GM19239 (cell line): ENCODE data around the gene POC1A.
"Not testable (repeated sequence)": the region's sequence is repeated elsewhere in the genome, so short reads cannot be mapped to it uniquely, and the experiment has no call there.

ENCODE experiments used
- DNase-seq: peaks from one replicate; pipeline ENCODE4 v3.0.0; 2011; ENCODE audit warnings: low spot score; ENCODE audit not compliant: insufficient read length
- FAIRE-seq: peaks from 2 replicates; lab custom pipeline; 2011; peaks lifted over from hg19 to GRCh38; lab: Jason Lieb, UNC

The POC1A gene

GRCh38 chr3:52185311-52185710, 31.1 kb upstream of the POC1A start:
- FAIRE-seq, result no peak

DNA sequence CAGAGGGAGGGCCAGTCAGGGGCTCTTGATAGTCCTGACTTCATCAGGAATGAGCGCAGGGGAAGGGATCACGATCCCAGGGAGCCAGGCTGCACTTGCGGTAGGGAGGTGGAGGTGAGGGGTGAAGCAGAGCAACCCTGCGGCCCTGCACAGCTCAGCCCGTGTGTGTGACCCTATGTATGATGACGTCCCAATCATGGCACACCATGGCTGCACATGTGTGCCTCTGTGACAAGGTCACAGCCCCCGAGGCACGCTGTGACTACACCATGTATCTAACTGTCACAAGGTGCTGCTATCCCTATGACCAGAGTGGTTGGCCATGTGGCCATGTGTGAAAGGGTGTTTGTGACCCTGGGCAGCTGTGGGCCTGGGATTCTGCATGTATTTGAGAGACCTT, 30.5 kb upstream of the POC1A start:
- DNase-seq, result no peak
- FAIRE-seq, result no peak

More at GRCh38 chr3:52185311-52185710, 31.1 kb upstream of the POC1A start:
- DNase-seq, result no peak

DNA sequence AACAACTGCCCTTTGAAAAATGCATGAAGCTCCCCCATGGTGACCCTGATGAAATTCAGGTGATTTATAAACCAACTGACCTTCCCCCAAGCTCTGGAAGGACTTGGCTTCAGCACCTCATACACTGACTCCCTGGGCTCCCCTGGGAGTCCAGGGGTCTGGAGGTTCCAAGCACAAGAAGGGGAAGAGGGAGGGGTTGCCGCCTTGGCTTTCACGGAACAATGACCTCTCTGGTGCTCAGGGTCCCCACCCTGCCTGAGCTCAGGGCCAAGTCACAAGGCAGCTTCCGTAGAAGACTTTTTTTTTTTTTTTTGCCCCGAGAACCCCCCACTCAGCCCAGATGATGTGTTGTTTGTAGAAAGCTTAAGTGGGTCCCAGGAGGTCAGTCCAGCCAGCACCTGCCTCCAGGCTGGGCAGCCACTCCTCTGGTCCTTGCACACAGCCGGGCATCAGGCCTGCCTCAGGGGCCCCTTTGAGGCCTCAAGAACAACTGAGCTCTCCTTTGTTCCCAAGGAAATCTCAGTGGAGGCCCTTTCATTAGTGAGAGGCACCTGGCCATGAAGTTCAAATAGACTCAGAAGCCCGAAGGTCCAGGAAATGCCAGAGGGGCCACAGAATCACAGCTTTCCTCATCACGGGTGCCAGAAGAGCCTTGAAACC, 29.7 kb upstream of the POC1A start:
- no peak for FAIRE-seq
- DNase-seq, result no peak

DNA sequence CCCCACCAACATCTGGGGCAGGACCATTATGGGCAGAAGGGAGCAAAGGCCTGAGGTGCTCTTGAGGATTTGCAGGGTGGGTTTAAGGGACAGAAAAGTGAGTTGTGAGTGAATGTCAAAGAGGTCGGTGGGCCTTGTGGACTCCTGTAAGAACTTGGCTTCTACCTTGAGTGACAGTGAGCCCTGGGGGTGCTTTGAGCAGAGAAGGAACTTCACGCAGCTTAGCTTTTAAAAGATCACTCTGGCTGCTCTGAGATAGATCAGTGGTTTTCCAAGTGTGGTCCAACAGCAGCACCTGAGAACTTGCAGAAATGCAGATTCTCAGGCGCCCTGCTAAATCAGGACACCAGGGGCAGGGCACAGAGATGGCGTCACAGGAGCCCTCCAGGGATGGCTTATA, 28.5 kb upstream of the POC1A start:
- DNase-seq, result no peak

GRCh38 chr3:52182196-52182595, 28.0 kb upstream of the POC1A start:
- FAIRE-seq (no peak), DNase-seq (no peak)

More for the DNA sequence above, 28.5 kb upstream of the POC1A start:
- FAIRE-seq, result no peak

GRCh38 chr3:52181543-52181942, 27.3 kb upstream of the POC1A start:
- FAIRE-seq (no peak), DNase-seq (no peak)

DNA sequence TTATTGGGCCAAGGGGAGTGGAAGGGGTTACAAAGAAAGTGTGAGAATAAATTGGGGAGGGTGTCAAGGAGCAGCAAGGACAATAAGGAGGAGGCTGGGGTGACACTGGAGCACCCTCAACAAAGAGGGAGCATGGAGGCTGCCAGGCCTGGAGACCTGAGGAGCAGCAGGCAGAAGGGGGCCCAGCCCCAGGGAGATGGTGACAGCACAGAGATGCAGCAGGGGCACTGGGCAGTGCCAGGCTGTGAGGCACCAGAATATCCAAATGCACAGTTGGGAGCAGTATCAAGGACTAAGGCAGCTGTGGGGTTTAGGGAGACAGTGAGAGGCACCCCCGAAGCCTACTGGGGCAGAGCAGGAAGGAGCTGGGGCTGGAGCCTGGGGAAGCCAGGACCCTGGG, 24.3 kb upstream of the POC1A start:
- FAIRE-seq (no peak), DNase-seq (no peak)

DNA sequence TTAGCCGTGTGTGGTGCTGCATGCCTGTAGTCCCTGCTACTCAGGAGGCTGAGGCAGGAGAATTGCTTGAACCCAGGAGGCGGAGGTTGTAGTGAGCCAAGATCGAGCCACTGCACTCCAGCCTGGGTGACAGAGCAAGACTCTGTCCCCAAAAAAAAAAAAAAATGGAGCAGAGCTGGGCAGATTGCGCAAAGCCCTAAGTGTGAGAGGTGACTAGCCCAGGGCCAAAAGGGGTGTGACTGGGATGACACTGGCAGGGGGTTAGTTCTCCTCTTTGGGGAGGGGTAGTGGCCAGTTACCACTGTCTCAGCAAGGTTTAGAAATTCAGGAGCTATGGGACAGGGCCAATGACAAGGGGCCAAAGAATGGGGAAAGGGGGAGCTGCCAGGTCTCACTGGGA, 23.9 kb upstream of the POC1A start:
- DNase-seq, FAIRE-seq: not testable (repeated sequence)

DNA sequence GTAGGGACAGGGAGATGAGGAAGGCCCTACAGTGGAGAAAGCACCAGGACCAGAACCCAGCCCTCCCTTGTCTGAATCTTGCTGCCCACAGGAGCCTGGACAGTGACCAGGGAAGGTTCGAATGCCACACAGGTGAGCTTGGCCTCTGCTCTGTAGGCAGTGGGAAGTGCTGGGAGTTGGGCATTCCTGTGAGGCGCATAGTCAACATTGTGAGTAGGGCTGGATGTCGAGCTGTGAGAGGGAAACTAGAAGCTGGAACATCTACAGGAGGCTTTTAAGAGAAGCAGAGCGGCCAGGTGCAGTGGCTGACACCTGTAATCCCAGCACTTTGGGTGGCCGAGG, 23.4 kb upstream of the POC1A start:
- FAIRE-seq, result no peak
- DNase-seq, result no peak

DNA sequence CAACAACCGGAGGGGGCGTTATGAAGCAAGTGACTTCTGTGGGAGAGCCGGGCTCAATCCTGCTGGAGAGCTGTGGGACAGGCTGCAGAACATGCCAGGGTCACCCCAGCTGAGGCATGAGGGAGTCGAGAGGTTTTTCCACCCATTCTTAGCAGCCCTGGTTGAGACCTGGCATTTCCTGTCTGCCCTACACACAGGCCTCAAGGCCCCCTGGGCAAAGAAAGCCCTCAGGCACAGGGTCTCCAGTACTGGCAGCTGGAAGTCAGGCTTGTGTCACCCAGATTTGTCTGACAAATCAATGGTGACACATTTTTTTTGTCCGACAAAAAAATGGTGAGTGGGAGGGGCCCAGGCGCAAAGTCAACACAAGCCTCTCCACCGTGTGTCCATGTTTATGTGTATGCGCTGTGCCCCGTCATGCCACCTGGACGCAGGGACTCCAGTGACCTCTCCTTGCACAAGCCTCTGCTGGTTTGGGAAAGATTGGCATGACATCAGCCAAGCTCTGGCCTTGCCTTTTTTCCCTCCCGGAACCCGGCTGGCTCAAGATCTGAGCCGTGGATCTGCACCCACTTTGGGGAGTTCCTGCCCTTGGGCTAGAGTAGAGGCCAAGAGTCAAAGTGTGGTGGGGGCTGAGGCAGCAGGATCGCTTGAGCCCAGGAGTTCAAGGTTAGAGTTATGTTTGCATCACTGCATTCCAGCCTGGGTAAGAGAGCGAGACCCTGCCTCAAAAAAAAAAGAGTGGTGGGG, 22.9 kb upstream of the POC1A start:
- no peak for DNase-seq
- FAIRE-seq, result no peak

GRCh38 chr3:52176180-52176752, 22.0 kb upstream of the POC1A start:
- FAIRE-seq, result no peak
- DNase-seq, result no peak

GRCh38 chr3:52175416-52176179, 21.4 kb upstream of the POC1A start:
- DNase-seq (no peak), FAIRE-seq (no peak)

DNA sequence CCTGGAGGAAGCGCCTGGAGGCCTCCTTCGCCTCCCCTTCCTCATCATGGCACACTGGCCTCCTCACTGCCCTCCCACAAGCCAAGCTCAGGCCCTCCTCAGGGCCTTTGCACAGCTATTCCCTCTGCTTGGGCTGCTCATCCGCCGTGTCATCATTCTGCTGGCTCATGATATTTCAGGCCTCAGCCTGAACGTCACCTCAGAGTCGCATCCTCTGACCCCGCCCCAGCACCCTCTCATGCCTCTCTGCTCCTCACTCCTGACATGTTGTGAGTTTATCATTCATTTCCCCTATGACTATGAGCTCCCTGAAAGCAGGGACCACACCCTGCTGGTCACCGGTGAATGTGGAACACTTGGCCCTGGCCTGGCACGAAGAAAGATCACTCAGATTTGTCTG, 20.7 kb upstream of the POC1A start:
- FAIRE-seq (no peak), DNase-seq (no peak)

DNA sequence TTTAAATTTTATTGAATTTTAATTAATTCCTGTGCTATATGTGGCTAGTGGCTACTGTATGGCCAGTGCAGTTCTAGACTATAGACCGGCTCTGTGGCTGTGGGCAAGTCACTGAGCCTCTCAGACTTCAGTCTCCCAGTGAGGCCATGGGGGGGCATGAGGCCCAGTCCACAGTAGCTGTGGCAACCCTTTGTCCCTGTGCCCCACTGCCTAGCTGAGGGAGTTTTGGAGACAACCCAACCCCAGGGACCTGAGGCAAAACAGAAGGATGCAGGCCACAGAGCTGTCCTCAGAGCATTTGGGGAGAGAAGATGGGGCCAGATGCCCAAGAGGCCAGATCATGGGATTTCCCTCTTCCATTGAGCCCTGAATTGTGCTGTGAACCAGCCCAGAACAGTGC, 18.9 kb upstream of the POC1A start:
- DNase-seq (no peak), FAIRE-seq (no peak)

DNA sequence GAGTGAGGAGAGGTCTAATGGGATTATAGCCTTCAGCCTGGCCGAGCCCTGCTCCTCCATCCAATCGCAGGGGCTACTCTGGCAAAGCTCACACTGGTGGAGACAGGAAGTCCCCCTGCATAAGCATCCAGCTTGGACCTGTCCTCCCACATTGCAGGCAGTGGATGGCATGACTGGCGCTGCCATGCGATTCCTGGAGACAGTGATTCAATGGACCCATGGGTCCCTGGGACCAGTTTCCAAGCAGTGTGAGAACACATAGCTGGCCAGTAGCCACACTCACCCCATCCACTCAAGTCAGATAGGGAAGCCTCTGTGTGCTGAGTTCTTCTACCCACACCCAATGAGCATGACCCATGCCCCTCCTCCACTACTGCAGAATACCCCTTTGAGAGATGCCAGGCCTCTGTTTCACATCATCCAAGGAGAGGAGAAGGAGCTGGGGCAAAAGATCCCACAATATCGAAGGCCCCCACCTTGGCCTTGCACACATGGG, 18.1 kb upstream of the POC1A start:
- FAIRE-seq, result no peak
- no peak for DNase-seq

DNA sequence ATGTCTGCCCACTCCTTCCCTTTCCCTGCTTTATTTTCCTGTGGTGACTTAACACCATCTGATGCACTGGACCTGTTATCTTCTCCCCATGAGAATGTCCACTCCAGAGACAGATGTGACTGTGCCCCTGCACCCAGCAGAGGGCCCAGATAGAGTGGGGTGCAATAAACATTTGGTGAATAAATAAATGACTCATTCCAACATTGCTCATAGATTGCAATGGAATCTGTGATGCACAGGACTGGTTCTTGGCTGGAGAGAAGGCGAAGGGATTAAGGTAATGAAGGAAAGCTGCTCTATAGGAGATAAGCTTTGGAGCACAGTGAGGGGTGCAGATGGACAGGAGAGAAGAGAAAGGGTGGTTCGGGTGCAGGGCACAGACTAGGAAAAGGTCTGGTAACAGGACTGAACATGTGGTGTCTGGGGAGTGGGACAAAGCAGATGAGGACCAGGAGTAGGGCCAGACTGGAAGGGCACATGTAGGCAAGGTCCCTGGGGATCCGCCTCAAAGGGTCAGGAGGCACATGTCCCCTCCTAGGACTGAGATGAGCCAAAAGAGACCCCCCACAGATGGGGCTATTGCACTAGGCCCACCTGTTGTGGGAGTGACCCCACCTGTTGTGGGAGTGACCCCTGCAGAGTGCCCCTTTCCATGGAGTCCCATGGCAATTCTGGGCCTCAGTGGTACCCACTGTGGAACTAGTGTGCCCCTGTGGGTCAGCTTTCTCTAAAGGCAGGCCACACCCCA, 17.5 kb upstream of the POC1A start:
- FAIRE-seq (no peak), DNase-seq (no peak)

DNA sequence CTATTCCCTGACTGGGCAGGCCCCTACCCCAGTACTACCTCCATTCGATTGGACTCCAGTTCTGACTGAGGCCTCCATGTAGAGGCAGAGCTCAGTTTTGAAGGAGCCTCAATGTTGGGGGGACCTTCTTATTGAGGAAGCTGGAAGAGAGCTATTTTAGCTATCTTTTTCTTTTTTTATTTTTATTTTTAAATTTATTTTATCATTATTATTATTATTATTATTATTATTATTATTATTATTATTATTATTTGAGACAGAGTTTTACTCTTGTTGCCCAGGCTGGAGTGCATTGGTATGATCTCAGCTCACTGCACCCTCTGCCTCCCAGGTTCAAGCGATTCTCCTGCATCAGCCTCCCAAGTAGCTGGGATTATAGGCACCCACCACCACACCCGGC, 16.0 kb upstream of the POC1A start:
- FAIRE-seq, DNase-seq: not testable (repeated sequence)

DNA sequence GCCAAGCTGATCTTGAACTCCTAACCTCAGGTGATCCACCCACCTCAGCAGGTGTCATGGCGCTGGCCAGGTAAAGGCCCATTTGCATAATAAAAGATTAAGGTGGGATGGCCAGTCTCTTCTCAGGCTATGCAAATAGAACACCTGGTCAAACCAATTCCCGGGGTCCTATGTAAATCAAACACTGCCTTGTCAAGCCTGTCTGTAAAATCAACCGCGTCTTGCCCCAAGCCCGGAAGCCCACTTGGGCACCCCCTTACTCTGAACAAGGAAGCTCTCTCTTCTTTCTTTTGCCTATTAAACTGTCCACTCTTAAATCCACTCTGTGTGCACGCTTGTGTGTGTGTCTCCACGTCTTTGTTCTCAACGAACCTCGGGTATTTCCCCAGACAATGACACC, 13.0 kb upstream of the POC1A start:
- no peak for DNase-seq

GRCh38 chr3:52162250-52162872, 8.1 kb upstream of the POC1A start:
- FAIRE-seq (no peak), DNase-seq (no peak)

More for the DNA sequence above, 13.0 kb upstream of the POC1A start:
- FAIRE-seq, result no peak

GRCh38 chr3:52159503-52159902, 5.3 kb upstream of the POC1A start:
- FAIRE-seq (no peak), DNase-seq (no peak)
